ENCODE results near the gene SPTLC2. TPM values are rescaled to one million over a fixed set of nuclear protein-coding genes. Genes with fewer than 3 reads are reported as not detected.

SPTLC2 gene
- total RNA-seq, 8 experiments from 2014 or later = 14.5 to 46.9 (median 20.0) TPM

- in situ Hi-C loops (cut with MboI; ENCODE audit: low pct_unique_long_range_greater_than_20kb in 2 of 9, low sequenced_read_pairs in 9 of 9, unreplicated experiment in 9 of 9) = no loop called here
- Histone ChIP-seq H3K27ac (no peak within 1 kb of the TSS), H3K4me1 (replicated peaks in 1 of 2) (no peaks in the 10 kb centered on the region), H3K4me3 (peak within 1 kb of the TSS; percentile 37 to 61 (median 49))
- WGBS, 10 experiments = 0 to 30% (median 0%) methylated on average over 1 to 6 of the region's 104 CpGs; no CpG with 5 or more reads in 5 of the 10 experiments
- peak; percentile 89 to 94 (median 93) for ATAC-seq (replicated peaks in 6 of 8)
Measured at GRCh38 chr14:77498120-77498979, 118.1 kb downstream of the SPTLC2 start, which contains the start of gene ISM2. TSS of gene ISM2 (minus strand) at chr14:77498816. CDS start at chr14:77498793, 23 bp downstream.

GRCh38 chr14:77495334-77495733 is 121.1 kb downstream of the SPTLC2 start:
- 40 to 100% (median 91%) methylated on average over 1 to 7 of the region's 7 CpGs; no CpG with 5 or more reads in 4 of the 10 experiments for whole genome bisulfite sequencing, 10 experiments

DNA sequence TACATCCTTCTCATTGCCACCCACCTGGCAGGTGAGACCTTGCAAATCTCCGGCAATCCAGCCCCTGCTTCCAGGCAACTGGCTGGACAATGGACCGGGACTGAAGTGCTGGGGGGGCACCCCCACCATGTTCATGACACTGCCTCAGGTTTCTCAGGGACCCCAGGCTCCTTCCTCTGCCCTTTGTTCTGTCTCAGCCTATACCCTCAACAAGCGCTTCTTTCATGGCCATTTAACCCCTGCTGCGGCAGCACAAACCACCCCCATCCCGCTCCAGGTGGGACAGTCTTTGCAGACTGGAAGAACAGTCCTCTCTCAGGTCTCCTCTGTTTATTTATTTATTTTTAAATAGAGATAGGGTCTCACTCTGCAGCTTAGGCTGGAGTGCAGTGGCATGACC is 125.4 kb downstream of the SPTLC2 start:
- no peak for ATAC-seq (replicated peaks in 6 of 8)
- in situ Hi-C loops (cut with MboI; ENCODE audit: low pct_unique_long_range_greater_than_20kb in 2 of 9, low sequenced_read_pairs in 9 of 9, unreplicated experiment in 9 of 9) = no loop called here
- H3K27ac ChIP-seq = no peak overlapping the region
- WGBS, 10 experiments = 50 to 100% (median 83%) methylated on average over 1 to 5 of the region's 5 CpGs; no CpG with 5 or more reads in 3 of the 10 experiments
- no peak overlapping the region for H3K4me3 ChIP-seq
- no peaks in the 10 kb centered on the region for H3K4me1 ChIP-seq (replicated peaks in 1 of 2)

More at GRCh38 chr14:77495334-77495733, 121.1 kb downstream of the SPTLC2 start:
- Histone ChIP-seq H3K27ac (no peak overlapping the region), H3K4me1 (replicated peaks in 1 of 2) (no peaks in the 10 kb centered on the region), H3K4me3 (no peak overlapping the region)
- in situ Hi-C loops (cut with MboI; ENCODE audit: low pct_unique_long_range_greater_than_20kb in 2 of 9, low sequenced_read_pairs in 9 of 9, unreplicated experiment in 9 of 9) = no loop called here
- ATAC-seq (replicated peaks in 6 of 8) = no peak

DNA sequence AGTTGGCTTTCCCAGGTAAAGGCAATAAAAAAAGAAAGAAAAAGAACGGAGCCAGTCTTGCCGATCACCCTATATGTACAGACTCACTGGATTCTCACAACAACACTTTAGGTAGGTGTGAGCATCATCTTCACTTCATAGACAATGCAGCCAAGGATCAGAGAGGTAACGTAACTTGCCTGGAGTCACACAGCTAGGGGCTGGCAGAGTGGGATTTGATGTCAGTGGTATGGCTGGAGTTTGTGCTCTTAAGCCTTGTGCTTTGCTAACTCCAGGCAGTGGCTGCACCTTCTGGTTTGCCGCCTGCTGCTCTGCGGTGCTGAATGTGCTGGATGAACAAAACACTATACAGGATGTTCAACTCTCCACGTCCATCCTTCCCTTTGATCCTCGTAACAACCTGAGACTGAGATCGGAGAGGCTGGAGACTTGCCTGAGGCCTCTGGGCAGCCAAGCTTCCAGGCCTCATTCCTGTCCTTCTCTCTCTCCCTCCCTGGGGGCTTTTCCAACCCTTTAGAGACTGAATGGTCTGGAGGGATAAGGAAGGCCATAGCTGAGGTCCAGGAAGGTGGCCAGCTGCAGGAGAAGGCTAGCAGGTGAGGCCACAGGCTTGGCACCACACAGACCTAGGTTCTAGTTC is 126.0 kb downstream of the SPTLC2 start:
- in situ Hi-C loops (cut with MboI; ENCODE audit: low pct_unique_long_range_greater_than_20kb in 2 of 9, low sequenced_read_pairs in 9 of 9, unreplicated experiment in 9 of 9) = no loop called here
- WGBS, 10 experiments = 73 to 100% (median 80%) methylated on average over 1 to 6 of the region's 8 CpGs; no CpG with 5 or more reads in 2 of the 10 experiments
- H3K4me1 ChIP-seq (replicated peaks in 1 of 2) = no peaks in the 10 kb centered on the region
- no peak for ATAC-seq (replicated peaks in 6 of 8)
- H3K27ac ChIP-seq = no peak overlapping the region
- H3K4me3 ChIP-seq = no peak overlapping the region

DNA sequence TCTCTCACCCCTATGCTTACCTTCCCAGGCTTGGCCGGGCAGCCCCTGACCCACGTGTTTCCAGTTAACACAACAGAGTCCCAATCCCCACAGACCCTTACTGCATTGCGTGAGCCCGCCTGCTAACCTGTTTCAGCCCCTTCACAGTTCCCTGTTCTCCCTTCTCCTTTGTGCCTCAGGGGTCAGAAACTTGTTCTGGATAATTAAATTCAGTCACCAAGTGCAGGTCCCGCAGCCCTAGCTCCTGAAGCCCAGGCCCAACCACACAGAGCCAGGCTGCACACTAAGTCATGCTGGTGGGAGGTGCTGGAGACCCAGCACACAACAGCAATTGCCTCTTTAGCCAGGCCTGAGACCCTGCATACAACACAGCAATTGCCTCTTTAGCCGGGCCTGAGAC is 127.4 kb downstream of the SPTLC2 start:
- in situ Hi-C loops (cut with MboI; ENCODE audit: low pct_unique_long_range_greater_than_20kb in 2 of 9, low sequenced_read_pairs in 9 of 9, unreplicated experiment in 9 of 9) = no loop called here
- no peaks in the 10 kb centered on the region for H3K4me1 ChIP-seq (replicated peaks in 1 of 2)
- no peak for ATAC-seq (replicated peaks in 6 of 8)
- no peak overlapping the region for H3K4me3 ChIP-seq
- H3K27ac ChIP-seq = no peak overlapping the region
- 32 to 100% (median 83%) methylated on average over 1 to 3 of the region's 6 CpGs; no CpG with 5 or more reads in 7 of the 10 experiments for WGBS, 10 experiments

DNA sequence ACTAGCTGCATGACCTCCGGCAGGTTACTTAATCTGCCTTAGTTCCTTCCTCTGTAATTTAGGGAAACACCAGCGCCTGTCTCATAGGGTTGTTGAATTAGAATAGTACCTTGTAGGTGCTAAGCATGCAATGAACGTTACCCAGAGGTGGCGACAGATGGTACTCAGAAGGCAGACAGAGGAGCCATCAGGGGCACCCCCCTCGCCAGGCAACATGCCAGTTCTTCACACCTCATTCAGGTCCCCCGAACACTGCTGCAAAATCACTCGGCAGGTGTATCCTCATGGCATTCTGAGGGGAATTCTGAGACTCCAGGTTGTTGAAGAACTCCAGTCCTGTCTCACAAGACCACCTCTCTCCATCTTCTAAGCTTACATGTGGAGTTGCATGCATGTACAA is 127.9 kb downstream of the SPTLC2 start:
- no peak for ATAC-seq (replicated peaks in 6 of 8)
- H3K27ac ChIP-seq = no peak overlapping the region
- no peaks in the 10 kb centered on the region for H3K4me1 ChIP-seq (replicated peaks in 1 of 2)
- in situ Hi-C loops (cut with MboI; ENCODE audit: low pct_unique_long_range_greater_than_20kb in 2 of 9, low sequenced_read_pairs in 9 of 9, unreplicated experiment in 9 of 9) = no loop called here
- WGBS, 10 experiments = 60 to 100% (median 76%) methylated on average over 1 to 6 of the region's 7 CpGs; no CpG with 5 or more reads in 2 of the 10 experiments
- H3K4me3 ChIP-seq = no peak overlapping the region

DNA sequence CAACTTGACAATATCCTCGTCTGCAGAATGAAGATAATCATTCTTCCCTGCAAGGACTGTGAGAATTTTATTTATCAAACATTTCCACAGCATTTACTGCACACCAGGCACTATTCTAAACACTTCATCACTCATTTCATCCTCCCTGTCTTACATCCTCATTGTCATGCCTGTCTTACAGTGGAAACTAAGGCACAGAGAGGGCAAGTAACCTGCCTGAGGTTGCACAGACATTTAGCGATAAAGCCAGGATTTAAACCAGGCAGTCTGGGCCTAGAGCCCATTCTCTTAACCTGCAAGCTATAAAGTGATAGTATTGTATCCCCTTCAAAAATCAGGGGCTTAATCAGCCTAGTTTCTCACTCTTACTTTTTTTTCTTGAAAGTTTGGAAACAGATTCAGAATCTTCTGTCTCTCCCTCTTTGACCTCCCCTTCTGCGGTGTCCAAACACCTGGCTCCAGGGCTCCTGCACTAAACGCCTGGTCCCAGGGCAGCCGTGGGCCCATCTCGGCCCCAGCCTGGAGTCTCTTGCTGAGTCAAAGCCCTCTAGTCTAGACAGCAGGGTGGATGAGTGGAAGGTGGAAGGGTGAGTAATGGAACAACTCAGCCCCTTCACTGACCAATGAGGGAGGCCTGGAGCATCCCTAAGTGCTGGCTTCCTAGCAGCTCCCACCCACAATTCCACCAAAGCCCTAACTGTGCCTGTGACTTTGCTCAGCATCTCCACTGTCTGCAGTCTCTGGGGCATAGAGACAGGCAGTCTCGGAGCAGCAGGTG is 130.3 kb downstream of the SPTLC2 start:
- peak in 4 of 8 experiments; percentile 70 to 91 (median 86) for ATAC-seq (replicated peaks in 6 of 8)
- H3K27ac ChIP-seq = no peak overlapping the region
- WGBS, 10 experiments = 64 to 100% (median 90%) methylated on average over 2 to 4 of the region's 7 CpGs; no CpG with 5 or more reads in 5 of the 10 experiments

DNA sequence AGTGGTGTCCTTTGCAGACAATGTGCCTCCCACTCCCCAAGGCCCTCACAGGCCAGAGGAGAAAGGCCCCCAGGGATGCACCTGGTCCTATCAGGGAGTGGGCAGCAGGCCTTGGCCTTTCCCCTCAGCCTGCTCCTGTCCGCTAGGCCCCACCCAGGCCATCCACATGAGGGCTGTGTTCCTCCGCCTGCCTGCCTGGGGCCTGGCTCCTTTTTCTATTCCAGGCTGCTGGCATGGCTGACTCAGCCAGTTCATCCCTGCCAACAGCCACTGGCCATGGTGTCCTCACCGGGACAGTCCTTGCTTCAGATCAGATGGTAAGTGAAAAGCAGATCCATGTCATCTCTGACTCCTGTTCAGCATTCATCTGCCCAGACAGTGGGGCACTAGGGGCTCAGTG is 131.2 kb downstream of the SPTLC2 start:
- H3K4me3 ChIP-seq = no peak overlapping the region
- peak in 3 of 8 experiments; percentile 46 to 69 (median 61) for ATAC-seq (replicated peaks in 6 of 8)
- no peaks in the 10 kb centered on the region for H3K4me1 ChIP-seq (replicated peaks in 1 of 2)
- in situ Hi-C loops (cut with MboI; ENCODE audit: low pct_unique_long_range_greater_than_20kb in 2 of 9, low sequenced_read_pairs in 9 of 9, unreplicated experiment in 9 of 9) = no loop called here
- no peak overlapping the region for H3K27ac ChIP-seq
- 80 to 100% (median 83%) methylated on average over 1 to 2 of the region's 3 CpGs; no CpG with 5 or more reads in 7 of the 10 experiments for WGBS, 10 experiments

More for the DNA sequence above, 130.3 kb downstream of the SPTLC2 start:
- Histone ChIP-seq H3K4me3 (no peak overlapping the region), H3K4me1 (replicated peaks in 1 of 2) (no peaks in the 10 kb centered on the region)
- in situ Hi-C loops (cut with MboI; ENCODE audit: low pct_unique_long_range_greater_than_20kb in 2 of 9, low sequenced_read_pairs in 9 of 9, unreplicated experiment in 9 of 9) = no loop called here

DNA sequence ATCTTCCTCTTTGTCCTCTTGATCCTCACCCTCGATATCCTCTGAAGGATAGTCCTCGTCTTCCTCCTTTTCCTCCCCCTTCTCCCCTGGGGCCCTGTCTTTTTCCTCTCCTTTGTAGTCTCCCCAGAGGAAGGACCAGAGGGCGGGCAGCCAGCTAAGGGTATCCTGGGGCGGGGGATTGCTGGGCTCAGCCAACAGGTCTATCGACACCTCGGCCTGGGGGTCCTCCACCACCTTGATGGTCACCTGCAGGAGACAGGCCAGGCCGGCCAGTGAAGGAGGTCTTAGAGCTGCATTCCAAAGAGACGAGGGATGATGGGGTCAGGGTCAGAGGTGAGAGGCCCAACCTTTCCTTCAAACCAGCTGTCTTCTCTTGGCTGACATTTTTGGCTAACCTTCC is 134.0 kb downstream of the SPTLC2 start:
- no peak for ATAC-seq (replicated peaks in 6 of 8)
- 30 to 100% (median 75%) methylated on average over 1 to 2 of the region's 8 CpGs; no CpG with 5 or more reads in 4 of the 10 experiments for WGBS, 10 experiments
- in situ Hi-C loops (cut with MboI; ENCODE audit: low pct_unique_long_range_greater_than_20kb in 2 of 9, low sequenced_read_pairs in 9 of 9, unreplicated experiment in 9 of 9) = no loop called here

GRCh38 chr14:77478796-77479195 is 137.6 kb downstream of the SPTLC2 start:
- in situ Hi-C loops (cut with MboI; ENCODE audit: low pct_unique_long_range_greater_than_20kb in 2 of 9, low sequenced_read_pairs in 9 of 9, unreplicated experiment in 9 of 9) = no loop called here
- no peak overlapping the region for H3K4me3 ChIP-seq
- H3K4me1 ChIP-seq (replicated peaks in 1 of 2) = no peaks in the 10 kb centered on the region
- 63 to 80% methylated on average over 1 of the region's 1 CpG; no CpG with 5 or more reads in 8 of the 10 experiments for WGBS, 10 experiments
- ATAC-seq (replicated peaks in 6 of 8) = no peak
- no peak overlapping the region for H3K27ac ChIP-seq

More for the DNA sequence above, 134.0 kb downstream of the SPTLC2 start:
- Histone ChIP-seq H3K4me1 (replicated peaks in 1 of 2) (no peaks in the 10 kb centered on the region), H3K4me3 (no peak overlapping the region), H3K27ac (no peak overlapping the region)

GRCh38 chr14:77478029-77478428 is 138.4 kb downstream of the SPTLC2 start:
- no peak overlapping the region for H3K27ac ChIP-seq
- H3K4me1 ChIP-seq (replicated peaks in 1 of 2) = no peaks in the 10 kb centered on the region
- H3K4me3 ChIP-seq = no peak overlapping the region
- ATAC-seq (replicated peaks in 6 of 8) = peak in 1 of 8 experiments; percentile 50
- 80 to 100% methylated on average over 1 of the region's 5 CpGs; no CpG with 5 or more reads in 8 of the 10 experiments for WGBS, 10 experiments
- in situ Hi-C loops (cut with MboI; ENCODE audit: low pct_unique_long_range_greater_than_20kb in 2 of 9, low sequenced_read_pairs in 9 of 9, unreplicated experiment in 9 of 9) = no loop called here

- H3K4me3 ChIP-seq = no peak overlapping the region
- ATAC-seq (replicated peaks in 6 of 8) = no peak
- in situ Hi-C loops (cut with MboI; ENCODE audit: low pct_unique_long_range_greater_than_20kb in 2 of 9, low sequenced_read_pairs in 9 of 9, unreplicated experiment in 9 of 9) = no loop called here
- peaks cover 0 to 5% of the 10 kb centered on the region in 2 donors for H3K4me1 ChIP-seq (replicated peaks in 1 of 2)
- whole genome bisulfite sequencing, 10 experiments = 70 to 100% (median 78%) methylated on average over 2 to 6 of the region's 35 CpGs; no CpG with 5 or more reads in 6 of the 10 experiments
- no peak overlapping the region for H3K27ac ChIP-seq
Measured at GRCh38 chr14:77475432-77476115, 140.9 kb downstream of the SPTLC2 start.
